ENCODE measurements around the gene MAP3K19.

DNA sequence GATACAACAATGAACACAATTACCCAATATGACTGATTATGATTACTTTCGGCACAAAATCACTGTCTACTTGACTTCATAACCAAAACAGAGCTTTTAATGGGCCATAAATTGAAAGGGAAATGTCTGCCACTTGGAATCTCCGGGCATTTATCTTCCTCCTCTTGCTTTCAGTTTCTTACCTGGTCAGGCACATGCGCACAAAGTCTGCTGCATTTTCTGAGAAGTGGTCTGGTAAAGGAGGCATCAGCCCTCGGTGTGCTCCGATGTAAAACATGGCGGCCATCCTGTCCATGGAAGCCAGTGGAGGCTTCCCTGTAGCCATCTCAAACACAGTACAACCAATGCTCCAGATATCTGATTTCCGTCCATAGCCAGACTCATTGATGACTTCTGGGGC lies 66.6 kb downstream of the MAP3K19 start:
- TF ChIP-seq, protein P1, sequence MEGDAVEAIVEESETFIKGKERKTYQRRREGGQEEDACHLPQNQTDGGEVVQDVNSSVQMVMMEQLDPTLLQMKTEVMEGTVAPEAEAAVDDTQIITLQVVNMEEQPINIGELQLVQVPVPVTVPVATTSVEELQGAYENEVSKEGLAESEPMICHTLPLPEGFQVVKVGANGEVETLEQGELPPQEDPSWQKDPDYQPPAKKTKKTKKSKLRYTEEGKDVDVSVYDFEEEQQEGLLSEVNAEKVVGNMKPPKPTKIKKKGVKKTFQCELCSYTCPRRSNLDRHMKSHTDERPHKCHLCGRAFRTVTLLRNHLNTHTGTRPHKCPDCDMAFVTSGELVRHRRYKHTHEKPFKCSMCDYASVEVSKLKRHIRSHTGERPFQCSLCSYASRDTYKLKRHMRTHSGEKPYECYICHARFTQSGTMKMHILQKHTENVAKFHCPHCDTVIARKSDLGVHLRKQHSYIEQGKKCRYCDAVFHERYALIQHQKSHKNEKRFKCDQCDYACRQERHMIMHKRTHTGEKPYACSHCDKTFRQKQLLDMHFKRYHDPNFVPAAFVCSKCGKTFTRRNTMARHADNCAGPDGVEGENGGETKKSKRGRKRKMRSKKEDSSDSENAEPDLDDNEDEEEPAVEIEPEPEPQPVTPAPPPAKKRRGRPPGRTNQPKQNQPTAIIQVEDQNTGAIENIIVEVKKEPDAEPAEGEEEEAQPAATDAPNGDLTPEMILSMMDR (IDR thresholded peaks at IDR 0.05; ENCODE audit: borderline replicate concordance, extremely low read depth, low read length, poor library complexity, severe bottlenecking) = no peak
- TF ChIP-seq EZH2 (IDR thresholded peaks at IDR 0.05; ENCODE audit: borderline replicate concordance, low read depth, low read length, severe bottlenecking) = no peak

Measured in DND-41 (cell line).